GM15510 (cell line): ENCODE results near the gene CABYR.

Source experiments
- POLR2A ChIP-seq: IDR thresholded peaks from 3 replicates; pipeline ENCODE4 v1.6.1; 2011; ENCODE audit warnings: borderline replicate concordance; ENCODE audit not compliant: insufficient read length; ENCODE audit errors: extremely low read depth

Gene CABYR, protein sequence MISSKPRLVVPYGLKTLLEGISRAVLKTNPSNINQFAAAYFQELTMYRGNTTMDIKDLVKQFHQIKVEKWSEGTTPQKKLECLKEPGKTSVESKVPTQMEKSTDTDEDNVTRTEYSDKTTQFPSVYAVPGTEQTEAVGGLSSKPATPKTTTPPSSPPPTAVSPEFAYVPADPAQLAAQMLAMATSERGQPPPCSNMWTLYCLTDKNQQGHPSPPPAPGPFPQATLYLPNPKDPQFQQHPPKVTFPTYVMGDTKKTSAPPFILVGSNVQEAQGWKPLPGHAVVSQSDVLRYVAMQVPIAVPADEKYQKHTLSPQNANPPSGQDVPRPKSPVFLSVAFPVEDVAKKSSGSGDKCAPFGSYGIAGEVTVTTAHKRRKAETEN

DNA sequence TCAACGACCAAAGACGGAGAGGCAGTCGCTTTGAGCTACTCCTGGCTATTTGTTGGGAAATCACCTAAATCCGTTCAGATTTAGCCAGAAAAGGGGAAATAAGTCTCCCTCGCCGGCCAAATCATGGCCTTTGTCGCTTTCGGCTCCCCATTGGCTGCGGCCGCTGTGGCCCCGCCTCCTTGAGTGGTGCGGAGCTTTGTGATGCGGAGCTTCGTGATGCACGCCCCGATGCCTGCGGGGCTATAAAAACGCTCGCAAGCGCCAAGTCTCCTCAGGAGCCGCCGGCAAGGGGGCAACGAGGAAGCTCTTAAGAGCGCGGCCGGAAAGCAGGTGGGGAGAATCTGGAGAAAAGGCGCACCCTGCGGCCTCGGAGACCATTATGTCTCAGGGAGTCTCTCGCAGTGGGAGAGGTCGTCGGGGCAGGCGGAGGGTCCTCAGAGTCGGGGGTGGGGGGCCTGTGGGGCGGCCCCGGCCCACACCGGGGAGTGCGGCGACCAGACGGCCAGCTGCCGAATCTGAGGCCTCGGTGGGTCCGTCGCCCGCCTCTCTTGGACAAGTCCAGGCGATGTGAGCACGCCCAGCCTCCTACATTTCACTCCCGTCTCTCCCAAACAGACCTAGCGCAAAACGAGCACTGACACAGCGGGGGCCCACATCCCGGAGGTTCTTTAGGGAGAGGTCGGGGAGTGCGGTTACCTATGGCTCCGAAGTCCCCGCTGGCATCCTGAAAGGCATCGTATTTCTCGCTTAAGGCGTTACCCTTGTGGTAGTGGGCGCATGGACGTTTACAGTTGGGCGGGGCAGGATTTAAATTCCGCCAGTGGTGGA lies at the start of gene CABYR:
Gene CABYR (plus strand): TSS at position 274 of the 828 bp plus-strand sequence. CDS start 4,053 bp downstream, outside the sequence.
- TF ChIP-seq POLR2A = peak; percentile 46

DNA sequence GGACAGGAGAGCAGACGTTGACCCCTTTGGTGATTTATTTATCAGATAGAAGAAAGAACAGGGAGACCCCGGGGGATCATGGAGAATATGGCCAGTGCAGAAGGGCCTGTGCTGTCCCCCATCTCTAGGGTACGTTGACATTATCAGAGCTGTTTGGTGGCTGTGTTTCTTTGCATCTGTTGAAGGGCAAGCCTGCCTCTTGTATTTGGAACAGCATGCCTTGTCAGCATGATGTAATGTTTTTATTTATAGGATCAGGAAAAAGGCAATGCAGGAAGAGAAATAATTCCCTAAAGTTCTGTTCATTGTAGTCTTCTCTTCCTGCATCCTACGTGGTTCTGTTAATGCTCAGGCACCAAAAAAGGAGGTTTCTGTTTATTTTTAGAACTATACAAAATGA lies 49.8 kb upstream of the CABYR start:
- no peak for TF ChIP-seq POLR2A

DNA sequence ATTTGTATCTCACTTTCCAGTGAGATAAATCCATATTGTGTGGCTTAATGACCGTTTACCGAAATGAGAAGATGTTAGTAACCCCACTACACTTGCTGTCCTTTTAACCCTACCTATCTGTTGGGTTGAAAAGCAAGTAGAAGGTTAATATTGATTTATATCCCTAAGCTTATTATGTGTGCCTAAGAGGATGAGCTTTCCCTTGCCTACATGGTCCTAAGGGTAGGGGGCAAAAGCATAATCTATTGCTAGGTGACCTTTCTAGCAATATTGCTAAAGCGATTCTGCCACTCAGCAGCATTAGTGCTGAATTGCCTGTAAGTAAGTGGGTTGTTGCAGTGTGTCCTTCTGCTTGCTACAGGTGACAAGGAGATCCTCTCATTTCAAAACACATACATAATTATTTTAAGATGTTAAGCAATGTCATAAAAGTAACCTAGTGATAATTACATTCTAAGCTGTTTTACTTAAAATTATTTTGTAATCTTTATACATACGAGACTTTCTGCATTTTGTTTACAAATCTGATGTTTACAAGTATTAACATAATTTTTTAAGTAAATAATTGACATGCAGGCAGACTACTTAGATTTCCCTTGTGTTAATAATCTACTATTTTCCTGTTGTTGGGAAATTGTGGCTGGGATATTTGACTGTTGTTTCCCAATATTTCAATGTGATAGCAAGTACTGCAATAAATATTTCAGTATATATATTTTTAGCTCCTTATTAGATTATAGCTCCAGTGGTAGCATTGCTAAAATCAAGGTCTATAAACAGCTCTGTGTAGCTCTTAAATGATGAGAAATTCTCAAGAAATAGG lies 49.1 kb upstream of the CABYR start:
- no peak for TF ChIP-seq POLR2A

DNA sequence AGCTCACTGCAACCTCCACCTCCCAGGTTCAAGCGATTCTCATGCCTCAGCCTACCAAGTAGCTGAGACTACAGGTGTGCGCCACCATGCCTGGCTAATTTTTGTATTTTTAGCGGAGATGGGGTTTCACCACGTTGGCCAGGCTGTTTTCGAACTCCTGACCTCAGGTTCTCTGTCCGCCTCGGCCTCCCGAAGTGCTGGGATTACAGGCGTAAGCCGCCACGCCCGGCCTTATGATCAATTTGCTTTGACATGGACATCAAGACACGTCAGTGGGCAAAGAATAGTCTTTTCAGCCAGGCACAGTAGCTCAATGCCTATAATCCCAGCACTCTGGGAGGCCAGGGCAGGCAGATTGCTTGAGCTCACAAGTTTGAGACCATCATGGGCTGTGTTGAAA lies 48.0 kb upstream of the CABYR start:
- no peak for TF ChIP-seq POLR2A

DNA sequence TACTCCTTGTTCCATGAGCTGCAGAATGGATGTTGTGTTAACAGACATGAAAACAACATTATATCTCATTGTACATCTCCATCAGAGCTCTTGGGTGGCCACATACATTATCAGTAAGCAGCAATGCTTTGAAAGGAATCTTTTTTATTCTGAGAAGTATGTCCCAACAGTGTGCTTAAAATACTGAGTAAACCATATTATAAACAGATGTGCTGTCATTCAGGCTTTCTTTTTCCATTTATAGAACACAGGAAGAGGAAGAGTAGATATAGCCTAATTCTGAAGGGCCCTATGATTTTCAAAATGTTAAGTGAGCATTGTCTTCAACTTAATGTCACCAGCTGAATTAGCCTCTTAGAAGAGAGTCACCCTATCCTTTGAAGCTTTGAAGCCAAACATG lies 44.3 kb upstream of the CABYR start:
- TF ChIP-seq POLR2A = no peak

DNA sequence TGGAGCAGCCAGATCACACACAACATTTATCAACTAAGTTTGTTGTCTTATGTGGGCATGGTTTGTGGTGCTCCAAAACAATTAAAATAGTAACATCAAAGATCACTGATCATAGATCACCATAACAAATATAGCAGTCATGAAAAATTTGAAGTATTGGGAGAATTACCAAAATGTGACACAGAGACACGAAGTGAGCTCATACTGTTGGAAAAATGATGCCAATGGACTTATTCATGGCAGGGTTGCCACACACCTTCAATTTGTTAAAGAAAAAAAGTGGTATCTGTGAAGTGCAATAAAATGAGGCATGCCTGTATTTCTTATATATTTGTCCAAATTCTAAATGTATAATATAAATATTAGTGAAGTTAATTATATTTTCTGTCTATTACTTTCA lies 42.9 kb upstream of the CABYR start:
- no peak for TF ChIP-seq POLR2A

DNA sequence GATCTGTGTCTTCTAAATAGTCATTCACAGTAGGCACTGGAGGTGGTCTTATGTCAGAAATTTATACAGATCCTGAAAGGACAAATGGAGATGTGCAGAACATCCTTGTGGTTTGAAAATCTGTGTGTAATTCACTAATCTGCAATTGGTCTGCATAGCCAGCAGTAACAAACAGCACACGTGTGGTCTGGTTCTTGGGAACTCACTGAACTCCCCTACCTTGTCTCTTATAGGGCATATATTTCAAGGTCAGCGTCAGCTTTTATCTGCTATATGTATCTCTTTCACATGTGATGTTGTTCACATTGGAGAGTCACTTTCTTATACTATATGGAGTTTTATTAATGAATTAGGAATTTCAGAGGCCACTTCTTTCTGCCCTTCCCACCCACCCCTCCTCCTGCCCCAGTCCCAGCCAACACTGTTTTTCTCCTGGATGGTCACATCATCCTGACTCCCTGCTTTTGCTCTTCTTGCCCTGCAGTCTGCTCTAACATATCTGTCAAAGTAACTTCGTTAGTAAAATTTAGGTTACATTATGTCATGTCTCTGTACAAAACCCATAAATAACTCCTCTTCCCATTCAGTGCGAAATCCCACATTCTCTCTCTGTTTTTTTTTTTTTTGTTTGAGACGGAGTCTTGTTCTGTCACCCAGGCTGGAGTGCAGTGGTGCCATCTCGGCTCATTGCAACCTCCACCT lies 35.4 kb upstream of the CABYR start:
- TF ChIP-seq POLR2A = no peak

DNA sequence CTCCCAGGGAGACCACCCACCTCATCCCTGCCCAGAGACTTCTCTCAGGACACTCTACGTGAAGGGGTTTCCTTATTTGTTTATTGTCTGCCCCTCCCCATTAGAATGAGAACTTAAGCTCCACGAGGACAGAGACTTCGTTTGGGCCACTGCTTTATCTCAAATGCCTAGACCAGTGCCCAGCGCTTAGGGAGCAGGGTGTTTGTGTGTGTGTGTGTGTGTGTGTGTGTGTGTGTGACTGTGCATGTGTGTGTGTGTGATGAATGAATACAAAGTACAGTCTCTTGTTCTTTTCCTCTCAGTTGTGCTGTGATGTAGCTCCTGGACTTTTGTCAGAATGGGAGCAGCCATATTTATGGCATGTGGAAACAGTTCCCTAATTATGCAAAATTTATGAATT lies 34.4 kb upstream of the CABYR start:
- TF ChIP-seq POLR2A = no peak

DNA sequence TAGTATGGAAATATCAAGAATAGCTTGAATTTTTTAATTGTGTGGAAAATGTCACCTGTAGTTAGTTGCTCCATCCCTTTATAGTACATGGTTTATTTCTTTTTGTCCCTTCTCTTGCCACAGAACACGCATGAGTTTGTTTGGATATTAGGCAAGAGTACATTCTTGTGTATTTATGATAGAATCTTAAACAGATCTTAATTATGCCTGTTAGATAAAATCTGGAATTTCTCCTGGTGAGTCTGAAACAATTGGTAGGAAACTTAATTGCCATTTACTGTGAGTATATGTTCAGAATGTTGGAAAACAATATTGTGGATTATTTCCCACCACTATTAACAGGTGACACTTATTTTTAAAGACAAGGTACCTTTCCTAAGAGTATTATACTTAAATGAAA lies 30.2 kb upstream of the CABYR start:
- no peak for TF ChIP-seq POLR2A

DNA sequence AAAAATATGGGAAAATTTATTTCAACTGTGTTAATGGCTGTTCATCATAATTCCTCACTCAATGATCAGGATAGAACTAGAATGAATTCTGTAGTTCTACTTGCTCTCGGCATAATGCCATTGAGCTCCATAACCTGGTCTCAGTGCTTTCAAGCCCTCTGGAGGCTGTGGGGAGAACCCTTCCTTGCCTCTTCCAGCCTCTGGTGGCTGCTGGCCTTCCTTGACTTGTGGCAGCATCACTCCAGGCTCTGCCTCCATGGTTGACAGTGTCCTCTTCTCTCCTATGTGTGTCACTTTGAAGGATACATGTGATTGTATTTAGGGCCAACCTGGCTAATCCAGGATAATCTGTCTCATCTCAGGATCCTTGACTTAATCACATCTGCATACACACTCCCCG lies 26.9 kb upstream of the CABYR start:
- TF ChIP-seq POLR2A = no peak

DNA sequence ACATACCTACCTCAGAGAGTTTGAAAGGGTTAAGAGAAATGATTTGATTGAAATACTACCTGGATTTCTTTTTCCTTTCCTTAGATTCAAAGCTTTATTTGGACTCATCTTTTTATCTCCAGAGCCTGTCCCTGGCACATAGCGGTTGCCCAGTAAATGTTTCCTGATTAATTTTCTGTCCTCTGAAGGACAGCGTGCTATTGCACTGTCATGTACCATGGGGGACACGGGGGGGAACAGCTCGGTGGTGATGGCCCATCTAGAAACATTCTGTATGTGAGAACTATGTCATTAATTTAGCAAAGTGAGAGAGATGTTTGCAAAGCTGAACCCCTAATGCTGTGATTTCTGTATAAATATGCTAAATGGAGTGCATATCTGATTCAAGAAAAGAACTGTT lies 26.4 kb upstream of the CABYR start:
- no peak for TF ChIP-seq POLR2A

DNA sequence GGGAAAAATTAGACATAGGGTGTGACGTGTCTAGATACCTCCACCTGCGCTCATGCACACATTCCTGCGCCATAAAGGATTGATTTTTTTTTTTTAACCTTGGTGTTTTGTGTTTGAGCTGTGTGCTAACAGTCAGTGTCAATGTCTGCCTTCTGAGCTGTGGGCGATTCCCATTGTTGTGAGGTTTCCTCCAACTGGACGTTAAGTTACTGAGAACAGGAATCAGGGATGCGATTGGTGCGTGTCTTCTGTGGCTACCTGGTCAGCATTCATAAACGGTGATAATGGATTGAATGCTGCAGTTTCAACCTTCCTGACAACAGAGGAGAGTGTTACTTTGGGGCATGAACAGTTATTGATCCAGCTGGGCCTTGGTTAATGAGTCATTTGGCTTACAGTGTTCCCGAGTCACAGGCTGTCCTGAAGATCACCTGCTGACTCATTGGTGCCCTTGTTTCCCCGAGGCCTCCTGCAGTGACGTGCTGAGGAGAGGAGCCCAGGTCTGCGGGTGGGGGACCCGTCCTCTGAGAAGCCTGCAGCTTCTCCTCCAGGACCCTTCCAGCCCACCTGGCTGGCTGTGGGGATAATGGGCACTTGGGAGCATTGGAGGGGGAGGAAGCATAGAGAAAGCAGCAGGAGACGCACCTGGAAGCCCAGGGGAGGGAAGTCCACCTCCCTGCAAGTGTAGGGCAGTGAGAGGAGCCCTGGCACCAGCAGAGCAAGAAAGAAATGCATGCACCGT lies 25.8 kb upstream of the CABYR start:
- TF ChIP-seq POLR2A = no peak

DNA sequence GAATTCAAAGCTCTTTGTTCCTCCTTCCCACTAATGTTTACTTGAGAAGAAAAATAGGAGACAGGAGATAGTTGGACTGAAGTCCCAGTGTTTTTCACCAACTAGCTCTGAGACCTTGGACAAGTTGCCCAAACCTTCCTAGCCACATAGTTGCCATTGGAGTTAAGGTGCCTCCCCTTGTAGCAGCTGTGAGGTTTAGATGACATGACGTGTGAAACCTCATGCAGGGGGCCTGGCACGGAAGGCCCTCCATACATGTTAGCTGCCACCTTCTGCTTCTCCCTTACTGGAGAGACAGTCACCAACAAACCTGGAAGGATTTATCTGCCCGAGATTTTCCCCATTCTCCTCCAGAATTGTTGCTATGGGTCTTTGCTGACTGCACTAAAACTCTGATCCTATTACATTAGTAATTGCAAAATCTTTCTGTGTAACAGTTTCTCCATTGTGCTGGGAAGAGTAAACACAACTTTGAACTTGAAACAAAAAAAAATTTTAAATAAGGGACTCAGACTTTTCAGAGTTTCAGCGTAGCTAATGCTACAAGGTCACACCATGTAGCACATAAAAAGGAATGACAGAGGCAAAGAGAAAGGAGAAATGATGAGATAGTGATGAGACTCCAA lies 23.8 kb upstream of the CABYR start:
- no peak for TF ChIP-seq POLR2A
